ENCODE results near the gene RPLP2. TPM values are rescaled to one million over a fixed set of nuclear protein-coding genes. Genes with fewer than 3 reads are reported as not detected.

Gene RPLP2
- polyA plus RNA-seq, 1 of the 3 experiments (the other 2 are of a cell fraction) = 799 TPM

DNA sequence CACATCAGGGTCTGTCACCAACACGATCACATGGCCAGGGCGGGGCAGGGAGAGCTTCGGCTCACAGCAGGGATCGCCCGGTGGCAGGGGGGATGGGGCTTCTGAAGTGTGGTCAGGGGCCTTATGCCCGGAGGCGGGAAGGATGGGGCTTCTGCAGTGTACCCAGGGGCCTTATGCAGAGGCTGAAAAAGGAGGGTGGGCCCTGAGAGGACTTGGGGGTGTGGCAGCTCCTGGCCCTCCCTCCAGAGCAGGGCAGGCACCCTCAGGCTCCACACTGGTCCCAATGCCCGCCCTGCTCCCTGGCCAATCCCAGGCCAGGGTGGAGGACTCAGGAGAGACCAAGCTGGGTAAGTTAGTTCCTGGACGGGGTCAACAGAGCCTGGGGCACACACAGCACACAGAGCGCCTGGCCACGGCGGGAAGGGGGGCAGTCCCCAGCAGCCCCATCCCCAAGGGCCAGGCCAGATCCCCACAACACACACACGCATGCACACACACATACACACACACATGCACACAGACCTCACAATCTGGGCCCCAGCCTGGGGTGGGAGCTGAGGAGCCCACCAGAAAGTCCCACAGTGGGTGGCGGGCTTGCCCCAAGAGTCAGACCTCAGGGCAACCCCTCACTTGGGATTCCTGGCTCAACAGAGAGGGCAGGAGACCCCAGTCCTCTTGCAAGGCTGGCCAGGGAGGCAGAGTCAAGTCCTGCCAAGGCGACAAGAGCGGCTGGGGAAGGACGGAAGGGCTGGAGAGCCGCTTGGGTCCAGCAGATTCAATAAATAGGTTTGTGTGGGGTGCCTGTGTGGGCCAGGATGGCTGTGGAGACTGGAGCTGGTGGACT lies 18.8 kb upstream of the RPLP2 start:
- H3K36me3 ChIP-seq (replicated peaks in 1 of 2; ENCODE audit: control insufficient read depth in 1 of 2, insufficient read depth in 2 of 2, low read length in 1 of 2) = peaks cover 0 to 32% of the 10 kb centered on the region in 2 experiments
- H3K9me3 ChIP-seq = no peaks in the 10 kb centered on the region
- ChIA-PET POLR2A (interaction anchor here (1.8 to 3.2 kb wide), 2 partner anchors 15 to 18 kb away, joined by 7 to 18 read pairs; partner anchors contain the start of genes GATD1 and RPLP2), CTCF (interaction anchor here (0.9 to 1.0 kb wide), 3 partner anchors 14 to 260 kb away, joined by 3 to 4 read pairs (median 3); partner anchors contain the start of gene PIDD1)
- H3K27ac ChIP-seq (ENCODE audit: low read depth in 2 of 2, low read length in 1 of 2) = peak overlapping the region in 1 of 2 experiments; percentile 41; a peak in 1 of 4 replicates
- H4K20me1 ChIP-seq (ENCODE audit: insufficient read depth) = no peaks in the 10 kb centered on the region
- H3K4me2 ChIP-seq = peak overlapping the region; percentile 85; the same call in 1 of the 2 replicates
- H2AFZ ChIP-seq (ENCODE audit: low read depth) = no peak overlapping the region
- peaks cover 0 to 36% of the 10 kb centered on the region in 2 experiments; a peak in 1 of 4 replicates for H3K4me1 ChIP-seq (ENCODE audit: control insufficient read depth in 1 of 2, insufficient read depth in 2 of 2, low read depth in 1 of 2, low read length in 1 of 2)
- no peaks in the 10 kb centered on the region for H3K9me2 ChIP-seq
- no peaks in the 10 kb centered on the region for H3K27me3 ChIP-seq (ENCODE audit: insufficient read depth)
- DNase-seq = peak; percentile 67
- peaks cover 4% of the 10 kb centered on the region for H3F3A ChIP-seq (replicated peaks; ENCODE audit: insufficient read depth)
- TF ChIP-seq POLR2AphosphoS5 (IDR thresholded peaks at IDR 0.05; ENCODE audit: low read depth, low read length) = peak; percentile 12; the same call in 1 of the 2 replicates
- TF ChIP-seq, protein P1, sequence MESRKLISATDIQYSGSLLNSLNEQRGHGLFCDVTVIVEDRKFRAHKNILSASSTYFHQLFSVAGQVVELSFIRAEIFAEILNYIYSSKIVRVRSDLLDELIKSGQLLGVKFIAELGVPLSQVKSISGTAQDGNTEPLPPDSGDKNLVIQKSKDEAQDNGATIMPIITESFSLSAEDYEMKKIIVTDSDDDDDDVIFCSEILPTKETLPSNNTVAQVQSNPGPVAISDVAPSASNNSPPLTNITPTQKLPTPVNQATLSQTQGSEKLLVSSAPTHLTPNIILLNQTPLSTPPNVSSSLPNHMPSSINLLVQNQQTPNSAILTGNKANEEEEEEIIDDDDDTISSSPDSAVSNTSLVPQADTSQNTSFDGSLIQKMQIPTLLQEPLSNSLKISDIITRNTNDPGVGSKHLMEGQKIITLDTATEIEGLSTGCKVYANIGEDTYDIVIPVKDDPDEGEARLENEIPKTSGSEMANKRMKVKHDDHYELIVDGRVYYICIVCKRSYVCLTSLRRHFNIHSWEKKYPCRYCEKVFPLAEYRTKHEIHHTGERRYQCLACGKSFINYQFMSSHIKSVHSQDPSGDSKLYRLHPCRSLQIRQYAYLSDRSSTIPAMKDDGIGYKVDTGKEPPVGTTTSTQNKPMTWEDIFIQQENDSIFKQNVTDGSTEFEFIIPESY (IDR thresholded peaks at IDR 0.05; ENCODE audit: borderline replicate concordance, low read depth) = no peak
- H3K9ac ChIP-seq = no peak overlapping the region
- peaks cover 11% of the 10 kb centered on the region; the same call in 1 of the 2 replicates for H3K79me2 ChIP-seq (ENCODE audit: insufficient read depth)
- 78% methylated on average over 14 of the region's 18 CpGs for WGBS (ENCODE audit: low lambda C conversion rate)
- no peak overlapping the region for H3K4me3 ChIP-seq (ENCODE audit: low read depth in 2 of 2, low read length in 1 of 2)

DNA sequence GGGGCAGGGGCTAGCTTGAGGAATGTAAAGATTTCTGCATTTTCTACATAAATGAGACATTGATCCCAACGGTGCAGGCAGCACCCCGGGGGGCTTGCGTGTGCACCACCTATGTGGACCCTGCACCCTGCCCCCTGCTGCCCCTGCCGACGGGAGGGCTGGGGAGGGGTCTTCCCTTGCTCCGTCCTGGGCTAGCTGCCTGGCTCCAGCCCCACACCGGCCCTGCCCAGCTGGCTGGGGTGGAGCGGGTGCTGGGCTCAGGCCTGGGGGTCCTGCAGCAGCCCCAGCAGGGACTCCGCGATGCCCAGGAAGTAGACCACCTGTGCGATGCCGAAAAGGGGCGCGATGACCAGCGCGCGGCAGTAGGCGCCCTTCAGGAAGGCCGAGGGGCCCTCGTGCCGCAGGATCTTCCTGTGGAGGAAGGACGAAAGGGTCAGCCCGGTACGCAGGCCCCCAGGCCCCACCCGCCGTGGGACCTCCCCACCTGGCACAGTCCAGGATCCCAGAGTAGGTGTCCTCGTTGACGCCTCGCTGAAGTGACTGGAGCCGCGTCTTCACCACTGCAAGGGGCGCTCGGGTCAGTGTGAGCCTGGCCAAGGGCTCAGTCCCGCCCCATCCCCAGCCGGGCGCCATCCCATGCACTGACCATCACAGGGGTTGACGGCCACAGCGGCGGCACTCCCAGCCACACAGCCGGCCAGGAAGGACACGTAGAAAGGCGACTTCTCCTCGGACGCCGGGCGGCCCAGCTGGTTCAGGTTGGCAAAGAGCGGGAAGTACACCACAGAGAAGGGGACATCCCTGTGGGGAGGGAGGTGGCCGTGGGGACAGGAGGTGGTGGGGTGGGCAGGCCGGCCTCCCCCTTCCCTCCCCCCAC lies 17.9 kb upstream of the RPLP2 start:
- Histone ChIP-seq H3F3A (replicated peaks; ENCODE audit: insufficient read depth) (peaks cover 10% of the 10 kb centered on the region), H3K4me1 (ENCODE audit: control insufficient read depth in 1 of 2, insufficient read depth in 2 of 2, low read depth in 1 of 2, low read length in 1 of 2) (peaks cover 6 to 46% of the 10 kb centered on the region in 2 experiments; a peak in 2 of 4 replicates), H4K20me1 (ENCODE audit: insufficient read depth) (no peaks in the 10 kb centered on the region), H3K4me2 (no peak overlapping the region), H3K9me3 (no peaks in the 10 kb centered on the region), H3K9ac (no peak overlapping the region), H3K4me3 (ENCODE audit: low read depth in 2 of 2, low read length in 1 of 2) (no peak overlapping the region), H3K36me3 (replicated peaks in 1 of 2; ENCODE audit: control insufficient read depth in 1 of 2, insufficient read depth in 2 of 2, low read length in 1 of 2) (peaks cover 0 to 32% of the 10 kb centered on the region in 2 experiments), H2AFZ (ENCODE audit: low read depth) (no peak overlapping the region), H3K27ac (ENCODE audit: low read depth in 2 of 2, low read length in 1 of 2) (no peak overlapping the region), H3K9me2 (no peaks in the 10 kb centered on the region), H3K79me2 (ENCODE audit: insufficient read depth) (peaks cover 18% of the 10 kb centered on the region), H3K27me3 (ENCODE audit: insufficient read depth) (no peaks in the 10 kb centered on the region)
- DNase-seq = no peak
- TF ChIP-seq FOSL2 (IDR thresholded peaks at IDR 0.05; ENCODE audit: borderline replicate concordance, low read depth) = no peak
- no peak for TF ChIP-seq ELF1 (IDR thresholded peaks at IDR 0.05)
- TF ChIP-seq TEAD4 (IDR thresholded peaks at IDR 0.05; ENCODE audit: borderline replicate concordance, insufficient read depth) = no peak
- TF ChIP-seq, protein P2, sequence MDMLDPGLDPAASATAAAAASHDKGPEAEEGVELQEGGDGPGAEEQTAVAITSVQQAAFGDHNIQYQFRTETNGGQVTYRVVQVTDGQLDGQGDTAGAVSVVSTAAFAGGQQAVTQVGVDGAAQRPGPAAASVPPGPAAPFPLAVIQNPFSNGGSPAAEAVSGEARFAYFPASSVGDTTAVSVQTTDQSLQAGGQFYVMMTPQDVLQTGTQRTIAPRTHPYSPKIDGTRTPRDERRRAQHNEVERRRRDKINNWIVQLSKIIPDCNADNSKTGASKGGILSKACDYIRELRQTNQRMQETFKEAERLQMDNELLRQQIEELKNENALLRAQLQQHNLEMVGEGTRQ (IDR thresholded peaks at IDR 0.05; ENCODE audit: borderline replicate concordance, low read depth, low read length) = no peak
- WGBS (ENCODE audit: low lambda C conversion rate) = 95% methylated on average over 23 of the region's 49 CpGs
- CTCF ChIA-PET = interaction anchor here (6.3 kb wide), 1 partner anchor 8 kb away, joined by 43 read pairs; no protein-coding TSS in a partner anchor
- POLR2A ChIA-PET = no interaction called here
